ENCODE measurements around the gene CDNF. TPM values are rescaled to one million over a fixed set of nuclear protein-coding genes. Genes with fewer than 3 reads are reported as not detected.

CDNF gene
- total and polyA plus RNA-seq, 4 experiments from 2014 or later: 0.94 to 2.5 (median 1.7) TPM

DNA sequence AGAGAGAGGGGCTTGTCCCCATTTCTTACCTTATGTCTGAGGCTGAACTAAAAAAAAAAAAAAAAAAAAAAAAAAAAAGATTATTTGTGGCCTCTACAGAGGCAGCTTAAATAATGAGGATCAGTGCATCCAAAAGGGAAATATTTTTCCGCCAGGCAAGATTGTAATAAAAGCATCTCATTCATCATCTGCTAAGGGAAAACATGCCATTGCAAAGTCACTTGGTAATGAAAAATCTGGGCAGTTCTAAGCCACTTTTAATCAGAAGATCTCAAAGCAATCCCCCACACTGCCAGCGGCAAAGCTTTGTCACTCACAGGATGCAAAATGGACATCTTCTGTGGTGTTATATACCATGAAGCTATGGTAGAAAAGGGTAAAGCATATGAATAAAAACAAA is 66.9 kb downstream of the CDNF start:
- Histone ChIP-seq H3K27ac (ENCODE audit: low read depth, low read length) (no peak overlapping the region), H3K36me3 (ENCODE audit: insufficient read depth, low read length) (no peaks in the 10 kb centered on the region), H3K9me3 (ENCODE audit: control insufficient read depth in 1 of 2, low read length in 2 of 2) (no peaks in the 10 kb centered on the region), H3K4me1 (ENCODE audit: insufficient read depth, low read length) (no peaks in the 10 kb centered on the region), H3K4me3 (ENCODE audit: low read length in 2 of 2) (no peak overlapping the region), H3K27me3 (ENCODE audit: insufficient read depth, low read length) (no peaks in the 10 kb centered on the region)
- no peaks in the 10 kb centered on the region for H3K9me3 Mint-ChIP-seq
- intact Hi-C loops (cut with micrococcal nuclease): no loop called here
- H3K4me1 Mint-ChIP-seq: peaks cover 0 to 3% (median 0%) of the 10 kb centered on the region in 4 donors
- no peak overlapping the region for H3K4me3 Mint-ChIP-seq
- no peaks in the 10 kb centered on the region for H3K36me3 Mint-ChIP-seq
- DNase-seq: no peak
- ChIA-PET CTCF (ENCODE audit: partially characterized antibody) (no interaction called here), POLR2A (ENCODE audit: partially characterized antibody) (no interaction called here)
- no peak overlapping the region for H3K27ac Mint-ChIP-seq
- H3K27me3 Mint-ChIP-seq: peaks cover 0 to 2% of the 10 kb centered on the region in 2 donors

Other genes with a start within 250 kb of the CDNF start
- gene FAM107B, start 63.1 kb downstream of the CDNF start, total RNA-seq: 100 to 1,000 TPM; 191 to 202 TPM
- 100 to 1,000 TPM; 273 to 346 TPM for gene FAM107B, start 63.1 kb downstream of the CDNF start, polyA plus RNA-seq
- gene HSPA14, start 269 bp upstream of the CDNF start, total RNA-seq: 10 to 100 TPM; 16.0 to 17.7 TPM
- 10 to 100 TPM; 17.4 to 18.7 TPM for gene HSPA14, start 269 bp upstream of the CDNF start, polyA plus RNA-seq
- 10 to 100 TPM; 16.2 to 17.0 TPM for gene MSANTD7, start 269 bp upstream of the CDNF start, total RNA-seq
- 1 to 10 TPM; 6.5 to 8.3 TPM for gene MSANTD7, start 269 bp upstream of the CDNF start, polyA plus RNA-seq
- gene SUV39H2, start 40.8 kb upstream of the CDNF start, total RNA-seq: 1 to 10 TPM; 5.0 to 5.7 TPM
- 1 to 10 TPM; 4.4 to 6.1 TPM for gene SUV39H2, start 40.8 kb upstream of the CDNF start, polyA plus RNA-seq
- gene DCLRE1C, start 116.1 kb upstream of the CDNF start, total RNA-seq: 10 to 100 TPM; 31.2 to 34.9 TPM
- gene DCLRE1C, start 116.1 kb upstream of the CDNF start, polyA plus RNA-seq: 10 to 100 TPM; 12.3 to 24.5 TPM
- gene MEIG1, start 121.4 kb upstream of the CDNF start, total RNA-seq: not detected
- gene MEIG1, start 121.4 kb upstream of the CDNF start, polyA plus RNA-seq: under 1 TPM; 0.62 to 0.99 TPM
- not detected for gene OLAH, start 205.9 kb upstream of the CDNF start, total RNA-seq
- 1 to 10 TPM in 1 of 2 donors, under 1 TPM in 1; 0.20 to 1.4 TPM for gene OLAH, start 205.9 kb upstream of the CDNF start, polyA plus RNA-seq

Data from CD4-positive, alpha-beta memory T cell (primary cell).